HepG2 (cell line): ENCODE results near the gene DPM2. TPM values are rescaled to one million over a fixed set of nuclear protein-coding genes. Genes with fewer than 3 reads are reported as not detected.
A peak's percentile ranks its signal among the peaks of the same experiment; 100 is the strongest.

Experiments used
- EEA1 ChIP-seq: sonication (generic); formaldehyde crosslinking; IDR thresholded peaks from 2 replicates; pipeline ENCODE4 v1.5.1; 2020; ENCODE audit warnings: mild to moderate bottlenecking, missing genetic modification reagents, borderline replicate concordance
- GLMP ChIP-seq: sonication (generic); formaldehyde crosslinking; IDR thresholded peaks from 2 replicates; pipeline ENCODE4 v1.9.0; 2021; ENCODE audit warnings: missing genetic modification reagents, mild to moderate bottlenecking, borderline replicate concordance
- HDAC1 ChIP-seq: sonication (generic); formaldehyde crosslinking; IDR thresholded peaks from 2 replicates; pipeline ENCODE4 v1.5.1; 2020; ENCODE audit warnings: mild to moderate bottlenecking, missing genetic modification reagents
- KDM5B ChIP-seq: sonication (generic); formaldehyde crosslinking; IDR thresholded peaks from 2 replicates; pipeline ENCODE4 v1.4.0; 2020; ENCODE audit warnings: missing genetic modification reagents, mild to moderate bottlenecking, borderline replicate concordance
- STAT5B ChIP-seq: sonication (generic); formaldehyde crosslinking; IDR thresholded peaks from 2 replicates; pipeline ENCODE4 v1.4.0; 2020; ENCODE audit warnings: missing genetic modification reagents
- TFDP2 ChIP-seq: sonication (generic); formaldehyde crosslinking; IDR thresholded peaks from 2 replicates; pipeline ENCODE4 v1.4.0; 2020; ENCODE audit warnings: missing genetic modification reagents
- ZBTB46 ChIP-seq: sonication (generic); formaldehyde crosslinking; IDR thresholded peaks from 2 replicates; pipeline ENCODE4 v1.4.0; 2020; ENCODE audit warnings: mild to moderate bottlenecking, missing genetic modification reagents, borderline replicate concordance
- ZFAT ChIP-seq: sonication (generic); formaldehyde crosslinking; conservative IDR thresholded peaks from 2 replicates; pipeline ENCODE4 v1.8.1; 2023; ENCODE audit warnings: missing genetic modification reagents, inconsistent platforms
- ZFP91 ChIP-seq: sonication (generic); formaldehyde crosslinking; IDR thresholded peaks from 2 replicates; pipeline ENCODE4 v1.9.0; 2022; ENCODE audit warnings: missing genetic modification reagents, mild to moderate bottlenecking, borderline replicate concordance
- ZNF10 ChIP-seq: sonication (generic); formaldehyde crosslinking; IDR thresholded peaks from 2 replicates; pipeline ENCODE4 v1.4.0; 2020; ENCODE audit warnings: mild to moderate bottlenecking, low read depth, missing genetic modification reagents, borderline replicate concordance
- ZNF318 ChIP-seq: sonication (generic); formaldehyde crosslinking; IDR thresholded peaks from 2 replicates; pipeline ENCODE4 v1.4.0; 2020; ENCODE audit warnings: mild to moderate bottlenecking, missing genetic modification reagents
- ZNF672 ChIP-seq: sonication (generic); formaldehyde crosslinking; IDR thresholded peaks from 2 replicates; pipeline ENCODE4 v1.8.1; 2022; ENCODE audit warnings: missing genetic modification reagents
- polyA plus RNA-seq, 8 experiments: library from polyadenylated mRNA; depleted of rRNA in 3 of 8; stranded (reverse) in 7 of 8; unstranded in 1 of 8; fragments of >200 nt; fragmentation: Illumina TruSeq in 4 of 8; extraction: Trizol in 4 of 8; gene quantifications; 2 replicates each; pipeline versions ENCODE4 v1.2.1 to v1.2.3, GENCODE V29; 2011 to 2016; ENCODE audit warnings: low read depth in 4 of 8, missing spikeins in 1 of 8, mixed read lengths in 1 of 8; ENCODE audit not compliant: insufficient read depth in 1 of 8
- total RNA-seq, 5 experiments: library from RNA; depleted of rRNA; stranded (reverse); fragments of >200 nt; fragmentation: Illumina TruSeq; extraction: Trizol; gene quantifications; 2 replicates each; pipeline ENCODE4 v1.2.3, GENCODE V29; 2016; ENCODE audit warnings: low read depth in 1 of 5

DPM2 gene
- total and polyA plus RNA-seq, 2 of the 13 experiments (the other 11 are each of a cell fraction or from before 2014, with no cell fraction given), result 24.8 to 35.3 TPM

- TF ChIP-seq ZNF318 (CRISPR knock-in tag), result no peak
- TF ChIP-seq GLMP, result no peak
- TF ChIP-seq HDAC1, result no peak
- 0 out of 2 replicates have a peak, but pooled peaks have one; percentile 49 for TF ChIP-seq TFDP2 (CRISPR knock-in tag)
- TF ChIP-seq EEA1 (CRISPR knock-in tag), result no peak
- TF ChIP-seq KDM5B (CRISPR knock-in tag), result peak; percentile 74
- no peak for TF ChIP-seq ZBTB46
- no peak for TF ChIP-seq ZFAT (CRISPR knock-in tag)
- no peak for TF ChIP-seq ZFP91 (CRISPR knock-in tag)
- no peak for TF ChIP-seq STAT5B (CRISPR knock-in tag)
- no peak for TF ChIP-seq ZNF10 (CRISPR knock-in tag)
- no peak for TF ChIP-seq ZNF672 (CRISPR knock-in tag)
Observed at GRCh38 chr9:127930231-127931091, 7.2 kb downstream of the DPM2 start, which contains the start of gene PIP5KL1 (continued).
